Measurements from ENCODE around the gene ERC2.

- TF ChIP-seq CTCF (IDR thresholded peaks at IDR 0.05), result no peak
- no peak for TF ChIP-seq ZFX (IDR thresholded peaks at IDR 0.05; ENCODE audit: borderline replicate concordance)
Observed at GRCh38 chr3:55532806-55533205, 935.5 kb downstream of the ERC2 start.

Data from 22Rv1 (cell line).